C4-2B (cell line): ENCODE data around the gene FJX1.

Experiments used
- CTCF ChIP-seq: fragments of 450-650 bp; conservative IDR thresholded peaks from 2 replicates; pipeline ENCODE4 v1.5.1; 2017; ENCODE audit warnings: mild to moderate bottlenecking
- ZFX ChIP-seq: fragments of 450-650 bp; IDR thresholded peaks from 2 replicates; pipeline ENCODE4 v1.6.1; 2017

GRCh38 chr11:35664977-35665441, 46.7 kb downstream of the FJX1 start:
- no peak for TF ChIP-seq CTCF
- no peak for TF ChIP-seq ZFX
